Posterior vena cava (tissue), 2 donors: Measurements from ENCODE around the gene CHRM5. TPM values are rescaled to one million over a fixed set of nuclear protein-coding genes. Genes with fewer than 3 reads are reported as not detected.
"Not testable (repeated sequence)": the region's sequence is repeated elsewhere in the genome, so short reads cannot be mapped to it uniquely, and the experiment has no call there.

Experiments
- DNase-seq: peaks from one replicate; pipeline ENCODE4 v3.0.0-alpha.2; 2020; ENCODE audit warnings: low spot score
- intact Hi-C, 2 donors: fragments of 100-400 bp; cut with DNase I; formaldehyde crosslinking; loops; one replicate each; pipeline versions ENCODE4 v1.14.1 to v1.14.2; 2022 to 2023
- total RNA-seq, 2 donors: library from RNA; stranded (reverse); fragmentation: NEBNext Ultra II Directional; extraction: Animal tissue kit (Norgen Biotek cat#: 25700); gene quantifications; one replicate each; pipeline ENCODE4 v1.2.1, GENCODE V29; 2021
- donor health status: DM: yes; HTN: yes; CAD: no.
- donor health status: DM: yes; HTN: yes; CAD: no.

CHRM5 gene
- total RNA-seq, 2 donors from 2014 or later = 0.09 TPM; not detected in 1

DNA sequence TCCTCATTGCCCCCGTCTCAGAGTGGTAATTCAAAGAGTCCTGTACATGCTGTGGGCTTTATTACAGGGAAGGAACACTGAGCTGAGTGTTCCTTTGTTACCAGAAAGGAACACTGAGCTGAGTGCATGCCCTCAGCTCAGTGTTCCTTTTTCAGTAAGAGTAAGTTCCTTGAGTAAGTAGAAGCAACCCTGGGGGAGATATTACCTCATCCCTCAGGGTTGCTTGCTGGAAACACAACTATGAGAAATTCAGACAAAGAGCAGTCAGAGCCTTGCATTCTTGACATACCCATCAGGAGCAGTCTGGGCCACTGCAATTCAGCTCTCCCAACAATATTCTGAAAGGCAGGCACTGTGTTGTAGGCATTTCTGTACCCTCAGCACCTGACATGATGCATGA, 17.0 kb downstream of the CHRM5 start:
- intact Hi-C loops = no loop called here
- DNase-seq = no peak

DNA sequence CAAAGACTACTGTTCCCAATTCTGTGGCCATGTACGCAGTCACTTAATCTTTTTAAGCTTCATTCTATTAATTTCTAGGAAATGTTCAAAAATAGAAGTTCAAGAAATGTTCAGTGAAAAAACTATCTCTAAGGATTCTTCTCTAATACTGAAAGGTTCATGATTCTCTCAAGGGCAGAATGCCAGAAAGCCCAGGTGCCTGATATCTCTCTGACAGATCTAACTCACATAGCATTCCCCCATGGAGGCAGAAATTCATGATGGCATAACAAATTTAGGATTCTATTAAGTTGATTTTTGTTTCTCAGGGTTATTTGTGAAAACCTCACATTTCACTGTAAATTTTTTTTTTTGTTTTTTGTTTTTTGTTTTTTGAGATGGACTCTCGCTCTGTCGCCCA, 17.5 kb downstream of the CHRM5 start:
- intact Hi-C loops = no loop called here
- no peak for DNase-seq

DNA sequence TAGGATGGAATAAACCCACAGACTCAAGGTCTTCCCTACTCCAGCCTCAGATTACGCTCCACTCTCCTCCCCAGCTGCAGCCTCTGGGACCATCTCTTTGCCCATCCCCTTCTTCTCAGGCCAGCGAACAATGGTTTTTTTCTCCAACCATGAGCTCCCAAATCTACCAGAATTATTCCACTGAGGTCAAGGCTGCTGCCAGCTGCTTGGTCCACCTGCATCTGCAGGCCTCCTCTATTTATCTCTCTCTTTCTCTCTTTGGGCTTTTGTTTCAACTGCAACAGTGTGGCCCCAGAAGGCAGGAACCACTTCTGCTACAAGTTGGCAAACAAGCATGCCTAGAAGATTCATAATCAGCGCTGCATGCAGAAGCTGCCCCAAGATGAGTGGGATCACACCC, 19.1 kb downstream of the CHRM5 start:
- no peak for DNase-seq
- intact Hi-C loops = no loop called here

DNA sequence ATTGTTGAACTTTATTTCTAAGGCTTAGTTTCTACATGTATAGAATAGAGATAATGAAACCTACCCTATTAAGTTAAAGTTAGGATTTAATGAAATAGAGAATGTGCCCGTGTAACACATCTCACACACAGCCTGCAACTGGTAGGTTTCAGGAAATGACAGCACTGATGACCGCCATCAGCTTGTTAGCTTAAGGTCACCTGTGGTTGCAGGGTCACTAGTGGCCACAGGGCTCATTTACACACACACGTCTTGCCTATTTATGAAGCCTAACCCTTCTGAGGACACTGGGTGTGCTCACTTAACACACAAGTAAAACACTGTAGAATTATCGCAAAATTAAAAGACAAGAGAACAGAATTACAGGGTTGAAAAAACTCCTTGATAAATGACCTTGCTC, 20.1 kb downstream of the CHRM5 start:
- DNase-seq = no peak
- intact Hi-C loops = no loop called here

DNA sequence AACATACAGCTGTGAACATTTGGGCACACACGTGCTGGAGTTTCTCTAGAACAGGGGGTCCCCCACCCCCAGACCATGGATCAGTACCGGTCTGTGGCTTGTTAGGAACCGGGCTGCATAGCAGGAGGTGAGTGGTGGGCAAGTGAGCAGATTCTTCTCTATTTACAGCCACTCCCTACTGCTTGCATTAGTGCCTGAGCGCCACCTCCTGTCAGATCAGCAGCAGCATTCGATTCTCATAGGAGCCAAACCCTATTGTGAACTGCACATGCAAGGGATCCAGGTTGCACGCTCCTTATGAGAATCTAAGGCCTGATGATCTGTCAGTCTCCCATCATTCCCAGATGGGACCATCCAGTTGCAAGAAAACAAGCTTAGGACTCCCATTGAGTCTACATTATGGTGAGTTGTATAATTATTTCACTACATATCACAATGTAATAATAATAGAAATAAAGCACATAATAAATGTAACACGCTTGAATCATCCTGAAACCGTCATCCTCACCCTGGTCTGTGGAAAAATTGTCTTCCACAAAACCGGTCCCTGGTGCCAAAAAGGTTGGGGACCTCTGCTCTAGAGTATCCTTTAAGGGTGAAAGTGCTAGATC, 25.8 kb downstream of the CHRM5 start:
- intact Hi-C loops = no loop called here

DNA sequence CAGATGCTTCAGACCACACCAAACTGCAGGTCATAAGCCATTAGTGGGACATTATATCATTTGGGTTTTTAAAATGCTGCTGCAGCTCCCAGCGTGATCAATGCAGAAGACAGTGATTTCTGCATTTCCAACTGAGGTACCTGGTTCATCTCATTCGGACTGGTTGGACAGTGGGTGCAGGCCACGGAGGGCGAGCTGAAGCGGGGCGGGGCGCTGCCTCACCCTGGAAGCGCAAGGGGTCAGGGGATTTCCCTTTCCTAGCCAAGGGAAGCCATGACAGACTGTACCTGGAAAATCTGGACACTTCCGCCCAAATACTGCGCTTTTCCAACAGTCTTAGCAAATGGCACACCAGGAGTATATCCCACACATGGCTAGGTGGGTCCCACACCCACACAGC, 27.4 kb downstream of the CHRM5 start:
- intact Hi-C loops, DNase-seq: not testable (repeated sequence)

More for the DNA sequence above, 25.8 kb downstream of the CHRM5 start:
- DNase-seq = no peak

DNA sequence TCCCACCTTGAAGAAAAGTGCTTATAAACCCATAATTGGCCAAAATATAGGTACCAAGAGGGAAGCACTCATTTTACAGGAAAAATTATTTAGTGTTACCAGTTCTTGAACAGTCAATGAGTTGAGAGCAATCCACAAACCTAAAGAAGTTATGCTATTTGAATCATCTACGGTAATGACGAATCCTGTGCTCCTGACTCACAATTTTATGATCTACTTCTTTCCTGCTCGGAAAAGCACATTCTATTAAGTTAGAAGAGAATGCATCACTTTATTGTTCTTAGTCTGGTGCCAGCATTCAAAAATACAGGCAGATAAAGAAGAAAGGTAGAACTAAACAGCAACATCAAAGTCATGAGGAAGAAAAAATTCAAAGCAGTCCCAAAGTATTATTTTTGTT, 33.2 kb downstream of the CHRM5 start:
- intact Hi-C loops = no loop called here
- no peak for DNase-seq

DNA sequence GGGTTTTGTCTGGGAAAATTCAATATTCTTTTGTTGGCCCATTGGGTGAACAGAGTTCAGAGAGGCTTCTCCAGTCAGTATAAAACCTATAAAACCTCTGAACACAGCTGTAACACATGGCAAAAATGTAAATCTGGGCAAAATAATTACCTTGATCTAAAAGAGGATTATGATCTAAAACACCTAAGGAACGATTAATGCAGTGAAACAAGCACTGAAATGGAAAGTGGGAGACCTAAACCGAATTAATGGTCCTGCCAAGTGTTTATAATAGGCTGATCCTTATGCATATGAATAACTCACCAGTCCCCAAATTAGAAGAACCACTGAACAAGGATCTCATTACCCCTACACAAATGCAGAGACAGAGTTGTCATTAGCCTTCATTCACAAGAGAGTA, 38.1 kb downstream of the CHRM5 start:
- no peak for DNase-seq
- intact Hi-C loops = no loop called here

DNA sequence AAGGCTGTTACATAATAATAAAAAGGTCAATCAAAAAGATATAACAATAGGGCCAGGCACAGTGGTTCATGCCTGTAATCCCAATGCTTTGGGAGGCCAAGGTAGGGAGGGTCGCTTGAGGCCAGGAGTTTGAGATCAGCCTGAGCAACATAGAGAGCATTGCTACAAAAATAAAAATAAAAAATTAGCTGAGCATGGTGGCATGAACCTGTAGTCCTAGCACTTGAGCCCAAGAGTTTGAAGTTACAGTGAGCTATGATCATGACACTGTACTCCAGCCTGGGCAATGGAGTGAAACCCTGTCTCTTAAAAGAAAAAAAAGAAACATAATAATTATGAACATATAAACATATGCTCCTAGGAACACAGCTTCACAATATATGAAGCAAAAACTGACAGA, 41.4 kb downstream of the CHRM5 start:
- DNase-seq = no peak
- intact Hi-C loops = no loop called here

DNA sequence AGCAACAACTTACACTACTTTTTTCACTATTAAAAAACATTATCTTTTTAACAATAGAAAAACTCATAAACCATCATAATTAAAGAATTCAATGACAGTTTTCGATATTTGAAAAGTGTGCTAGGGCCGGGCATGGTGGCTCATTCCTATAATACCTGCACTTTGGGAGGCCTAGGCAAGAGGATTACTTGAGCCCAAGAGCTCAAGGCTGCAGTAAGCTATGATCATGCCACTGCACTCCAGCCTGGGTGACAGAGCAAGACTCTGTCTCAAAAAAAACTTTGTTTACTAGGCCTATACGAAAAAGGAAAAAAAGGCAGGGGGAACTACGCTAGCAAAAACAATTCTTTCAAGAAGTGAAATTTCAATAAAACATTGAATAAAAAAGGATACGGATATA, 42.6 kb downstream of the CHRM5 start:
- no peak for DNase-seq
- intact Hi-C loops = no loop called here

DNA sequence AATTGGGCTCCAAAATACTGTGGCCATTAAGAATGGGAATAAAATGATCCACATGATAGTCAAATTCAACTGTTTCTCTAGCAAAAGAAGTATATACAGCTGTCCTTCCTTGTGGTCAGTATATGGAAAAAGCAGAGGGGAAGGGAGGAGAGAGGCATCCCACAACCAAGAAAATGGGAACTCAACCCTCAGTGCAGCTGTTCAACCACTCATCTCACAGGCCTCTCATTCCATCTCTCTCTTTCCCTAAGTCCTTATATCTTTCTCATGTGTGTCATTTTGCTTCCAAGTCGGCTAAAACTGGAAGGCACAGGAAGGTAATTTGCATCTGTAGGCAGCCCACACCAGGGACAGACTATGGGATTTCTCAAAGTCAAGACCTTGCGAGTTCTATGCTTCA, 43.2 kb downstream of the CHRM5 start:
- DNase-seq = no peak
- intact Hi-C loops = no loop called here

DNA sequence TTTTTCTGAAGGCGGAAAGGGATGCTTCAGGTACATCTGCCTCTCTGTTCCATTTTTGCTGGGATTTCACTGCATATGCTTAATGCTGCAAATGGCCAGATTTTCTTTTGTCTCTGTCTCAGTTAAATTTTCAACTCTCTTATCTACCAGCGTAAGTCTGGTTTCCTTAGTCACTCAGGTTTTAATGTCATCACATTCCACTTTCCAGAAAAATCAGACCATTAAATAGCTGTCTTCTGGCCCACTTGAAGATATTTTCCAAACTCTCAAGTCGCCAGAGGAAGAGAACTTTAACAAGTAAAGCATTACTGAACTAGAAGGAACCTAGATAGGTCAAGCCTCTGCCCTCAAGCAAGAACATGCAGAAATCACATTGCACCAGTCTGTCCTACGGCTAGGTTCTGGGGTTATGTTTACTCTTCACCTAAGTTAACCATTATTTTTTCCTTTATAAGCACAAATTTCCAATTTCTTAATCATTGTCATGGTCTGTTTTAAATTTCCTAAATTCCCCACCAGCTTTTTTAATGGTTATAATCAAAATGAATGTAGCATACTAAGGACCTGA, 44.2 kb downstream of the CHRM5 start:
- intact Hi-C loops = no loop called here

DNA sequence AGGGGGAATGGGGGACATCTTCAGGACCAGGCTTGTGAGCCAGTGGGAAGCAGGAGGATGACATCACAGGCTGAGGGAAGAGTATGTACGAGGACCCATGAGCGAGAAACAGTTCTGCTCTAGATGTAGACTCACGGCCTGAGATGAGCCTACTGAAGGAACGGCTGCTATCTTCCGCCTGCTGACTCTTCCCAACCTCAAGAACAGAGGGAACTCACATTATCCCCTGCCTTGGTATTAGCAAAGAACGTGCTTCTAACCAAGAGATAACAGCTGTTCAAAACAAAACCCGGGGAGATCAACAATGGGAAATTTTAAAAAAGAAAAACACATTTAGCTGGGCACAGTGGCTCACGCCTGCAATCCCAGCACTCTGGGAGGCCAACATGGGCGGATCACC, 45.4 kb downstream of the CHRM5 start:
- no peak for DNase-seq
- intact Hi-C loops = no loop called here

More for the DNA sequence above, 44.2 kb downstream of the CHRM5 start:
- no peak for DNase-seq

DNA sequence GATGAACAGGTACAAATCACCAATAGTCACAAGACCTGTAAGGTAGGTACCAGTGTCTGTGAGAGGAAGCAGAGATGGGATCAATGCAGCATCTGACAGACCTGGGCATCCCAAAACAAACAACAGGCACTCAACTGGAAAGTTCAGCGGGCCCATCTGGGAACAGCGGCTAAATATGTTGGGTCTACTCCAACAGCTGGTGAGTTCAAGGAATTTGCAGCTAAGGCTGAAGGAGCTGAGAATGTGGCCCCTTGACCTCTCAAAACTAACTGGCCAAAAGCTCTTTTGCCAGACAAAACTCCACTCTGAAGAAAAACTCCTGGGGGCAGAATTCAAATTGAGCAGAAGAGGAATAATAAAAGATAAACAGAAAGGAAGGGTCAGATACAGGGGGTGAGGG, 46.3 kb downstream of the CHRM5 start:
- no peak for DNase-seq
- intact Hi-C loops = no loop called here

DNA sequence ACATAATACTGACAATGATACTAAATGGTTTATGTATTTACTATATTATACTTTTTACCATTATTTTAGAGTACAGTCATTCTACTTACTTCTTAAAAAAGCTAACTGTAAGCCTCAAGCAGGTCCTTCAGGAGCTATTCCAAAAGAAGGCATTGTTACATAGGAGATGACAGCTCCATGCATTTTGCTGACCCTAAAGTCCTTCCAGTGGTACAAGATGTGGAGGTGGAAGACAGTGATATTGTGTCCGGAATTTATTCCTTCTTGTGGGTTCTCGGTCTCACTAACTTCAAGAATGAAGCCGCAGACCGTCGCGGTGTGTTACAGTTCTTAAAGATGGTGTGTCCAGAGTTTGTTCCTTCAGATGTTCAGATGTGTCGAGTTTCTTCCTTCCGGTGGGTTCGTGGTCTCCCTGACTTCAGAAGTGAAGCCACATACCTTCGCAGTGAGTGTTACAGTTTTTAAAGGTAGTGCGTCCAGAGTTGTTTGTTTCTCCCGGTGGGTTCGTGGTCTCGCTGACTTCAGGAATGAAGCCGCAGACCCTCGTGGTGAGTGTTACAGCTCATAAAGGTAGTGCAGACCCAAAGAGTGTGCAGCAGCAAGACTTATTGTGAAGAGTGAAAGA, 49.8 kb downstream of the CHRM5 start:
- intact Hi-C loops = no loop called here
- DNase-seq = no peak

DNA sequence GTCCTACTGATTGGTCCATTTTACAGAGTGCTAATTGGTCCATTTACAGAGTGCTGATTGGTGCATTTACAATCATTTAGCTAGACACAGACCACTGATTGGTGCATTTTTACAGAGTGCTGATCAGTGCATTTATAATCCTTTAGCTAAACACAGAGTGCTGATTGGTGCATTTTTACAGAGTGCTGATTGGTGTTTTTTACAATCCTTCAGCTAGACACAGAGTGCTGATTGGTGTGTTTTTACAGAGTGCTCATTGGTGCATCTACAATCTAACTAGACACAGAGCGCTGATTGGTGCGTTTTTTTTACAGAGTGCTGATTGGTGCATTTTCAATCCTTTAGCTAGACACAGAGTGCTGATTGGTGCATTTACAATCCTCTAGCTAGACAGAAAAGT, 50.4 kb downstream of the CHRM5 start:
- DNase-seq, intact Hi-C loops: not testable (repeated sequence)

DNA sequence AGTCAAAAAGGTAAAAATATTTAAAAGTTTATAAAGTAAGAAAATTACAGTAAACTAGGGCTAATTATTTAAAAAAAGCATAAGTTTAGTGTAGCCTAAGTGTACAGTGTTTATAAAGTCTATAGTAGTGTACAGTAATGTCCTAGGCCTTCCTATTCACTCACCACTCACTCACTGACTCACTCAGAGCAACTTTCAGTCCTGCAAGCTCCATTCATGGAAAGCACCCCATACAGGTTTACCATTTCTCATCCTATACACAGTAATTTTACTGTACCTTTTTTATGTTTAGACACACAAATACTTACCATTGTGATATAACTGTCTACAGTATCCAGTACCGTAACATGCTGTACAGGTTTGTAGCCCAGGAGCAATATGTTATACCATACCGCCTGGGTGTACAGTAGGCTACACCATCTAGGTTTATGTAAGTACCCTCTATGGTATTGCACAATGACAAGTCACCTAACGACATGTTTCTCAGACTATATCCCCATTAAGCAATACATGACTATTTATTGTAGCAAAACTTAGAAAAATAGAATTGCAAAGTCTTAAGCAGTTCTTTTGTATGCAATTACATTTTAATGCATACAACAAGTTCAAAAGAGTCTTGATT, 51.2 kb downstream of the CHRM5 start:
- DNase-seq = no peak

DNA sequence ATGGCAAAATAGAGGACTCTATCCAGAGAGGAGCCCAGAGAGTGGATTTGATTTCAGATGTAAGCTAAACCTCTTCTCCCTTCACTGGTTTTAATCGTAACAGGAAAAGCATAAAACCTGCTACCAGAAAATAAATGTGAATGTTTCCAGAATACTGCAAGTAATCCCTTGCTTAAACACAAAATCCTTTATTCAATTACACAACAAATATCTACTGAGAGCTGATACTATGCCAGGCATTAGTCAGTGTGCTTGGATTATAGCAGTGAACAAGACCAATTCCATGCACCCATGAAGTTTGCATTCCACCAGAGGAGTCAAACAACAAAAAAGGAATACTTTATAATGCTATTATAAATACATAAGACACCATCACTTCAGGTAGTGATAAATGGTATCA, 55.6 kb downstream of the CHRM5 start:
- intact Hi-C loops = no loop called here
- DNase-seq = no peak

More for the DNA sequence above, 51.2 kb downstream of the CHRM5 start:
- intact Hi-C loops = no loop called here

DNA sequence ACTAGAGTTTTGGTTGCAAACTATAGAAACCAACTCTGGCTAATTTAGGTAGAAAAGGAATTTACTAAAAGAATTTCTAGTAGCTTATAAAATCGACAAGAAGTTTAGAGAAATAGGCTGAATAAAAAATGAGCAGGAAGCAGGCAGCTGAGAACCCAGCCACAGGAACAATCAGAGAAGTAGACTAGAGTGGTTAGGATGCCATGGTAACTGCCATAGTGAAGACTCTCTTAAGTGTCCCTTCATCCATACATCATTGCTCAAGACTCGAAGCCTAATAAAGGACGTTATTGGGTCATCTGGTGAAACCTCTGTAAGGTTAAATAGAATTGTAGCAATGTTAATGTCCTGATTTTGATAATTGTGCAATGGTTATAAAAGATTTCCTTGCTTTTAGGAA, 57.0 kb downstream of the CHRM5 start:
- intact Hi-C loops = no loop called here
- DNase-seq = no peak

DNA sequence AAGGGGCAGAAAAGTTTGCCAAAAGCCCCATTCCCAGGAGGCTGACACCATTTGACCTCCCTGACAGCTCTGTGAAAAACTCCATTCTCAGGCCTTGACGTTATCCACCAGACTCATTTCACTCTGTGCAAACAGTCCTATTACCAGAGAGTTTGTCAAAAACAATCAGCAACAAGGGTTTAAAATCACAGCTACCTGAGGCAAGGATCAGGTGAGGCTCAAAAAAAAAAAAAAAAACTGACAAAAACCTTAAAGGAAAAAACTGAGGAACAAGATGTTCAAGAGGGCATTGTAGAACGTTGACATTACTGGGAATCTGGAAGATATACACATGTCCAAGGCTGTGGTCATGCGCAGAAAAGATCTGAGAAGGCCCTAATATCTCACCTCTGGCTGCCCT, 59.3 kb downstream of the CHRM5 start:
- no peak for DNase-seq
- intact Hi-C loops = no loop called here
